Measurements from ENCODE around the gene PRR23B.
"Not testable (repeated sequence)": the region's sequence is repeated elsewhere in the genome, so short reads cannot be mapped to it uniquely, and the experiment has no call there.

Gene PRR23B

GRCh38 chr3:139020868-139021234, at the start of gene PRR23B:
TSS of gene PRR23B (minus strand) at chr3:139020926. CDS start at chr3:139020661, 265 bp downstream.
- DNase-seq = no peak

- DNase-seq = no peak
These were observed 42.2 kb upstream of the PRR23B start for GRCh38 chr3:139062918-139063317.

- DNase-seq = no peak
These were observed 32.3 kb upstream of the PRR23B start for GRCh38 chr3:139052802-139053600.

- DNase-seq = no peak
These were observed 23.9 kb upstream of the PRR23B start, which contains the start of gene PRR23C for GRCh38 chr3:139044366-139045210. TSS of gene PRR23C (minus strand) at chr3:139044892. CDS start at chr3:139044620, 272 bp downstream.

- no peak for DNase-seq
These were observed 23.0 kb upstream of the PRR23B start for GRCh38 chr3:139043554-139044365.

- no peak for DNase-seq
These were observed 16.8 kb upstream of the PRR23B start for GRCh38 chr3:139037478-139037877.

- no peak for DNase-seq
These were observed 11.7 kb upstream of the PRR23B start for GRCh38 chr3:139032326-139033002.

GRCh38 chr3:139030576-139030975, 9.8 kb upstream of the PRR23B start:
- DNase-seq = not testable (repeated sequence)

- DNase-seq = no peak
These were observed 4.2 kb upstream of the PRR23B start for GRCh38 chr3:139024968-139025367.

- no peak for DNase-seq
These were observed 474 bp downstream of the PRR23B start for GRCh38 chr3:139020036-139020867.

- DNase-seq = no peak
These were observed 4.2 kb downstream of the PRR23B start for GRCh38 chr3:139016430-139017048.

- DNase-seq = no peak
These were observed 14.5 kb downstream of the PRR23B start, which contains the start of gene PRR23A for GRCh38 chr3:139006051-139006716. TSS of gene PRR23A (minus strand) at chr3:139006268. CDS start at chr3:139006268, 0 bp downstream.

GRCh38 chr3:139005356-139005993, 15.3 kb downstream of the PRR23B start:
- no peak for DNase-seq

GRCh38 chr3:138995706-138996105, 25.0 kb downstream of the PRR23B start:
- DNase-seq = no peak

- DNase-seq = no peak
These were observed 33.5 kb downstream of the PRR23B start for GRCh38 chr3:138987181-138987580.

- DNase-seq = no peak
These were observed 34.8 kb downstream of the PRR23B start for GRCh38 chr3:138985932-138986331.

GRCh38 chr3:138984816-138985215, 35.9 kb downstream of the PRR23B start:
- no peak for DNase-seq

GRCh38 chr3:138976047-138976446, 44.7 kb downstream of the PRR23B start:
- DNase-seq = no peak

- DNase-seq = no peak
These were observed 45.4 kb downstream of the PRR23B start for GRCh38 chr3:138975351-138975750.

- no peak for DNase-seq
These were observed 46.3 kb downstream of the PRR23B start for GRCh38 chr3:138974462-138974861.

Measured in NCI-H1092 (cell line).